HFFc6 (cell line): ENCODE measurements around the gene OSBPL7. TPM values are rescaled to one million over a fixed set of nuclear protein-coding genes. Genes with fewer than 3 reads are reported as not detected.

Experiments
- DNase-seq: peaks from one replicate; pipeline ENCODE4 v3.0.0-alpha.2; 2018
- H3K27ac Mint-ChIP-seq: 2 replicates; pipeline ENCODE4 v1.8.0; 2020; ENCODE audit warnings: mild to moderate bottlenecking, mixed read lengths
- H3K27me3 Mint-ChIP-seq: 2 replicates; pipeline ENCODE4 v1.8.0; 2021; ENCODE audit warnings: mild to moderate bottlenecking, moderate library complexity, mixed read lengths; ENCODE audit not compliant: insufficient read depth
- H3K36me3 Mint-ChIP-seq: 2 replicates; pipeline ENCODE4 v1.8.0; 2021; ENCODE audit warnings: low read depth, mixed read lengths
- H3K4me1 Mint-ChIP-seq: 2 replicates; pipeline ENCODE4 v1.8.0; 2020; ENCODE audit warnings: low read depth, mixed read lengths
- H3K4me3 Mint-ChIP-seq: 2 replicates; pipeline ENCODE4 v1.8.0; 2020; ENCODE audit warnings: mild to moderate bottlenecking, moderate library complexity, mixed read lengths
- H3K9me3 Mint-ChIP-seq: 2 replicates; pipeline ENCODE4 v1.8.0; 2020; ENCODE audit warnings: mild to moderate bottlenecking, mixed read lengths
- total RNA-seq, 6 experiments: library from RNA; stranded (reverse); fragmentation: NEBNext Ultra II Directional; extraction: Animal tissue kit (Norgen Biotek cat#: 25700); gene quantifications; 2 replicates in 1 of 6; 3 replicates in 5 of 6; pipeline ENCODE4 v1.2.3, GENCODE V29; 2021
- TF ChIP-seq, protein P1 (sequence below): fragments of 200-600 bp; sonication (generic); IDR thresholded peaks from 2 replicates; pipeline ENCODE4 v1.5.0; 2021; ENCODE audit warnings: antibody characterized with exemption, mild to moderate bottlenecking

Gene OSBPL7
- total RNA-seq, 6 experiments from 2014 or later: 7.0 to 10.7 (median 9.2) TPM

DNA sequence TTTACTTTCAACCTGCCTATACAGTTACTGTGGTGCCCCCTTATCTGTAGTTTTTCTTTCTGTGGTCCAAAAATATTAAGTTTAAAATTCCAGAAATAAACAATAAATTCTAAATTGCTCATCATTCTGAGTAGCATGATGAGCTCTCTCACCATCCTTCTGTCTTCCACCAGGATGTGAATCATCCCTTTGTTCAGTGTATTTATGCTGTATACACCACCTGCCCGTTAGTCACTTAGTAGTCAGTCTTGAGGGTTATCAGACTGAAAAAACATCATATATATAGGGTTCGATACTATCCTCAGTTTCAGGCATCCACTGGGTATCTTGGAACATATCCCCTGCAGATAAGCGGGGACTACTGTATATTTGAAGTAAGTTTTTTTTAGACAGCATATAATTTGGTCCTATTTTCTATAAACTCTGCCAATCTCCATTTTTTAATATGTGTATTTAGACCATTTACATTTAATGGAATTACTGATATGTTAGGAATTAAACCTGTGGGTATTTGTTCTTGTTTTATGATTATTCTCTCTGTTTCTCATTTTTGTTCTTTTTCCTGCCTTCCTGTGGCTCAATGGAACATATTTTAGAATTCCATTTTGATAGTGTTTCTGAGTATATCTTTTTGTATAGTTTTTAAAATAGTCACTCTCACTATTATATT, 57.5 kb downstream of the OSBPL7 start:
- TF ChIP-seq, protein P1, sequence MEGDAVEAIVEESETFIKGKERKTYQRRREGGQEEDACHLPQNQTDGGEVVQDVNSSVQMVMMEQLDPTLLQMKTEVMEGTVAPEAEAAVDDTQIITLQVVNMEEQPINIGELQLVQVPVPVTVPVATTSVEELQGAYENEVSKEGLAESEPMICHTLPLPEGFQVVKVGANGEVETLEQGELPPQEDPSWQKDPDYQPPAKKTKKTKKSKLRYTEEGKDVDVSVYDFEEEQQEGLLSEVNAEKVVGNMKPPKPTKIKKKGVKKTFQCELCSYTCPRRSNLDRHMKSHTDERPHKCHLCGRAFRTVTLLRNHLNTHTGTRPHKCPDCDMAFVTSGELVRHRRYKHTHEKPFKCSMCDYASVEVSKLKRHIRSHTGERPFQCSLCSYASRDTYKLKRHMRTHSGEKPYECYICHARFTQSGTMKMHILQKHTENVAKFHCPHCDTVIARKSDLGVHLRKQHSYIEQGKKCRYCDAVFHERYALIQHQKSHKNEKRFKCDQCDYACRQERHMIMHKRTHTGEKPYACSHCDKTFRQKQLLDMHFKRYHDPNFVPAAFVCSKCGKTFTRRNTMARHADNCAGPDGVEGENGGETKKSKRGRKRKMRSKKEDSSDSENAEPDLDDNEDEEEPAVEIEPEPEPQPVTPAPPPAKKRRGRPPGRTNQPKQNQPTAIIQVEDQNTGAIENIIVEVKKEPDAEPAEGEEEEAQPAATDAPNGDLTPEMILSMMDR: no peak
- Mint-ChIP-seq H3K9me3 (peaks cover 32% of the 10 kb centered on the region), H3K27ac (no peak overlapping the region), H3K27me3 (peaks cover 17% of the 10 kb centered on the region), H3K36me3 (peaks cover 15% of the 10 kb centered on the region), H3K4me1 (peaks cover 13% of the 10 kb centered on the region), H3K4me3 (no peak overlapping the region; the same call in 1 of the 2 replicates)
- DNase-seq: no peak

DNA sequence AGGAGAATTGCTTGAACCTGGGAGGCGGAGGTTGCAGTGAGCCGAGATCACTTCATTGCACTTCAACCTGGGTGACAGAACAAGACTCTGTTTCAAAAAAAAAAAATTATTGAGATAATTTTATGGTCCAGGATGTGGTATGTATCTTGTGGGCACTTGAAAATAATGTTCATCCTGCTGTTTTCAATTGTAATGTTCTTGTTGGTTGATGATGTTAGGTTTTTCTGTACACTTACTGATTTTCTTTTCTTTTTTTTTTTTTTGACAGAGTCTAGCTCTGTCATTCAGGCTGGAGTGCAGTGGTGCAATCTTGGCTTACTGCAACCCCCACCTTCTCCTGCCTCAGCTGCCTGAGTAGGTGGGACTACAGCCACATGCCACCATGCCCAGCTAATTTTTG, 58.9 kb downstream of the OSBPL7 start:
- no peak for DNase-seq
- peaks cover 18% of the 10 kb centered on the region for H3K27me3 Mint-ChIP-seq
- peaks cover 15% of the 10 kb centered on the region for H3K36me3 Mint-ChIP-seq
- H3K9me3 Mint-ChIP-seq: peaks cover 26% of the 10 kb centered on the region
- no peak overlapping the region for H3K4me3 Mint-ChIP-seq
- TF ChIP-seq, protein P1: no peak
- peaks cover 13% of the 10 kb centered on the region for H3K4me1 Mint-ChIP-seq
- no peak overlapping the region for H3K27ac Mint-ChIP-seq

DNA sequence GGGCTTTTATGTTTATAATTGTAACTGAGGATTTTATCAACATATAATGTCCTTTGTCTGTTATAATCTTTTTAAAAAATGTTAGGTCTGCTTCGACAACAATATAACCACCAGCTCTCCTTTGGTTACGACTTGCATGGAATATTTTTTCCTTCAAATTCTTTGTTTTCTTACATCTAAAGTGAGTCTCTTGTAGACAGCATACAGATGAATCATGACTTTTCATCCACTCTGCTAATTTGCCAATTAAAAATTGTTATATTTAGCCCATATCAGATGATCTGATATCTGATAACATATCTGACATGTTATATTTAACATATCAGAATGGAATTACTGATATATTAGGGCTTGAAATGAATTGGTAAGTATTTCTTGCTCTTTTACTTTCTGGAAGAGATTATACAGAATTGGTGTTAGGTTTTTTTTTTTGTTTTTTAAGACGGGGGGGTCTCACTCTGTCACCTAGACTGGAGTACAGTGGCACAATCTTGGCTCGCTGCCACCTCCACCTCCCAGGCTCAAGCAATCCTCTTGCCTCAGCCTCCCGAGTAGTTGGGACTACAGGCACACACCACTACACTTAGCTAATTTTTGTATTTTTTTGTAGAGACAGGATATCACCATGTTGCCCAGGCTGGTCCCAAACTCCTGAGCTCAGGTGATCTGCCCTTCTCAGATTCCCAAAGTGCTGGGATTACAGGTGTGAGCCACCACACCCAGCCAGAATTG, 61.0 kb downstream of the OSBPL7 start:
- no peak for DNase-seq
- TF ChIP-seq, protein P1: no peak
- peaks cover 15% of the 10 kb centered on the region for H3K27me3 Mint-ChIP-seq
- peaks cover 15% of the 10 kb centered on the region for H3K36me3 Mint-ChIP-seq
- H3K27ac Mint-ChIP-seq: no peak overlapping the region
- no peak overlapping the region for H3K4me3 Mint-ChIP-seq
- peaks cover 41% of the 10 kb centered on the region for H3K9me3 Mint-ChIP-seq
- H3K4me1 Mint-ChIP-seq: peaks cover 22% of the 10 kb centered on the region

DNA sequence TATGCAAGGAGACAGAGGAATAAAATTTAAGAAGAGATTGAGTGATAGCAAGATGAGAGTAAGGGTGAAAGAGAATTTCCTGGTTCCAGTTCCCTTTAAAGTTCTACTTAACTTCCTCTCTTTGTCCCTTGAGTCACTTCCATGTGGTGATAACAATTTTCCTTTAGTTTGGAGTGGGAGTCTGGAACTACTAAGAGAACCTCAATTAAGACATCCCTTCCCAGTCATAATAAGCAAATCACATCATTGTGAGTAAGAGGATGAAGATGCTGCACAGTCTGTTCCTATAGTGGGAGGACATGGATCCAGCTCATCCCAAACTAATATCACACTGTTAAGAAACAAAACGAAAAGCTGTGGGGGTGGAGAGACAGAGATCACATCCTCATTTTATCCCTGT, 64.2 kb downstream of the OSBPL7 start:
- H3K27me3 Mint-ChIP-seq: peaks cover 23% of the 10 kb centered on the region
- no peak overlapping the region for H3K27ac Mint-ChIP-seq
- TF ChIP-seq, protein P1: no peak
- peaks cover 9% of the 10 kb centered on the region; the same call in 1 of the 2 replicates for H3K4me1 Mint-ChIP-seq
- no peak for DNase-seq
- no peak overlapping the region for H3K4me3 Mint-ChIP-seq
- H3K9me3 Mint-ChIP-seq: peaks cover 41% of the 10 kb centered on the region
- H3K36me3 Mint-ChIP-seq: peaks cover 15% of the 10 kb centered on the region

Other genes with a start within 250 kb of the OSBPL7 start
- gene KPNB1, start 171.9 kb downstream of the OSBPL7 start, total RNA-seq: 100 to 1,000 TPM; 439 to 580 (median 549) TPM
- gene TBKBP1, start 127.6 kb downstream of the OSBPL7 start, total RNA-seq: 1 to 10 TPM; 6.6 to 8.3 (median 7.7) TPM
- not detected for gene TBX21, start 88.6 kb downstream of the OSBPL7 start, total RNA-seq
- 10 to 100 TPM; 39.4 to 48.0 (median 43.7) TPM for gene MRPL10, start 9.7 kb upstream of the OSBPL7 start, total RNA-seq
- 1 to 10 TPM in 1 of 6 experiments, under 1 TPM in 5; 0.41 to 1.1 (median 0.83) TPM for gene LRRC46, start 9.9 kb upstream of the OSBPL7 start, total RNA-seq
- 10 to 100 TPM; 33.9 to 46.6 (median 39.1) TPM for gene SCRN2, start 19.5 kb upstream of the OSBPL7 start, total RNA-seq
- 1 to 10 TPM in 4 of 6 experiments, under 1 TPM in 2; 0.45 to 1.2 (median 1.1) TPM for gene SP6, start 29.4 kb upstream of the OSBPL7 start, total RNA-seq
- gene SP2, start 74.4 kb upstream of the OSBPL7 start, total RNA-seq: 10 to 100 TPM; 10.7 to 17.5 (median 16.4) TPM
- 10 to 100 TPM; 46.0 to 55.5 (median 51.1) TPM for gene PNPO, start 119.8 kb upstream of the OSBPL7 start, total RNA-seq
- gene PRR15L, start 136.1 kb upstream of the OSBPL7 start, total RNA-seq: not detected
- gene CDK5RAP3, start 149.3 kb upstream of the OSBPL7 start, total RNA-seq: 10 to 100 TPM; 78.4 to 91.3 (median 81.8) TPM
- gene COPZ2, start 216.0 kb upstream of the OSBPL7 start, total RNA-seq: 100 to 1,000 TPM; 209 to 260 (median 211) TPM
- gene NFE2L1, start 226.6 kb upstream of the OSBPL7 start, total RNA-seq: 100 to 1,000 TPM; 181 to 207 (median 193) TPM